ENCODE data around the gene CRYGB.

DNA sequence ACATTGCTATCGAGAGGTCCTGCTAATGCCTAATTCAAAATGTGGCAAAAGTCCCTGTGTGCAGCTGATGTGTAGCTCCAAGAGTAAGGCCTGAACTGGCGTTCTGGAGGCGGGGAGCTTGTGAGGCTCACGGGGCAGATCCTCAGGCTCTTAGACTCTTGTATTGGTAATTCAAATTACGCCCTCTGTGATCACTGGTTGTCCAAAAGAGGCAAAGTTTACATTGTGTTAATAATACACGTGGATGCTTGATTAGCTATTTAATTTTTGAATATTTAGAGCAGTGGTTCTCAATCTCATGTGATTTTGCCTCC, 29.8 kb upstream of the CRYGB start:
- TF ChIP-seq EZH2 (IDR thresholded peaks at IDR 0.05; ENCODE audit: insufficient read depth, poor library complexity, severe bottlenecking) (no peak), EZH2phosphoT487 (IDR thresholded peaks at IDR 0.05; ENCODE audit: insufficient read depth, low read depth) (no peak)
